D721Med (cell line): ENCODE results near the gene ASXL3.
A peak's percentile ranks its signal among the peaks of the same experiment; 100 is the strongest.

Experiments
- DNase-seq: peaks from one replicate; pipeline ENCODE4 v3.0.0; 2011; ENCODE audit warnings: low spot score; ENCODE audit not compliant: insufficient read length
- FAIRE-seq: peaks from 2 replicates; lab custom pipeline; 2011; peaks lifted over from hg19 to GRCh38; lab: Jason Lieb, UNC
- CTCF ChIP-seq: IDR thresholded peaks from 2 replicates; pipeline ENCODE4 v1.5.1; 2012; ENCODE audit warnings: mild to moderate bottlenecking, control low read depth; ENCODE audit not compliant: insufficient read depth; ENCODE audit errors: missing control alignments

ASXL3 gene

GRCh38 chr18:33710269-33710668 lies 132.2 kb downstream of the ASXL3 start:
- FAIRE-seq (peak; percentile 72), DNase-seq (no peak)
- no peak for TF ChIP-seq CTCF

DNA sequence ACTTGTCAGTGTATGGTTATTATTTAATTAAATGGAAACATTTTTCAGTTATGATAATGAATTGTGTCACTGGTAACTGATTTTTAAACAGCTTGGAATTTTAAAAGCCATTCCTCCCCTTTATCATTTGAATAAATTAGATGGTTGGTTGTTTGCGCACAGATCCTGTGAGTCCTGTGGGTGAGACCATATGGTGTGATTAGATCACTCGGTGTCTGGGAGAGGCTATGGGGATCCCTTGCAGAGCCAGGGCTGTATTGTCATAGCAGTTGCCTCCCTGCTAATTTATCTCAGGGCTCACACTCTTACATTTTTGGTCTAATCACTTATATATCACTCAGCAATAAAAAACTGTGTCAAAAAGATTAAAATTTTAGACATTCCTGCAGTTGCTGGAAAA lies 133.5 kb downstream of the ASXL3 start:
- FAIRE-seq (no peak), DNase-seq (peak; percentile 21)
- no peak for TF ChIP-seq CTCF

GRCh38 chr18:33712719-33713118 lies 134.7 kb downstream of the ASXL3 start:
- no peak for FAIRE-seq
- no peak for DNase-seq
- no peak for TF ChIP-seq CTCF

DNA sequence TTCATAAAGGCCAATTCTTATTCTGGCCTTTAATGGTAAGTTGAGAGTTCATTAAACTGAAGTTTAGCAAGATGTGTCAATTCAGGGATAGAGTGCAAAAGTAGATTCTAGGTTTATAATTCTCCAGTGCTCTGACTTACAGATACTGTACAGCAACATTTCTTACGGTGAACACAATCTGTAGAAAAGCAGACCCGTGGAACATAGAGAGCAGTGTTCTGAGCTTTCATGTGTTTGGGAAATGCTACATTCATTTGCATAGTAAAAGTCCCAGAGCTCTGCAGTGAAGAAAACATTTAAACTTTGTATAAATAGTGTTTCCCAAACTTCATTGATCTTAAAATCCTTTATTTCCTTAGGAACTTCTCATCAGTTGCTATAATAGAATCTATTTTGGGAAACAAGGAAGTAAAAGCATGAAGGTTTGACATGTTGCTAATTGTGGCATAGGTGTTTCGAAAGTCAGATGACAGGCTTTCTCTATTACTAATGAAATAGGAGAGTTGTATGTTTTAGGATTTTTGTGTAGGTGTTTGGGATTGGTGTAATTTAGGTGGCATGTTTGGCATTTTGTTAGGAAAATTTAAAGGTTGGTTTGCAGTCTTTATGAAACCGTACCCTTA lies 138.2 kb downstream of the ASXL3 start:
- FAIRE-seq (peak; percentile 16), DNase-seq (no peak)
- TF ChIP-seq CTCF, result no peak

GRCh38 chr18:33717339-33717738 lies 139.3 kb downstream of the ASXL3 start:
- TF ChIP-seq CTCF, result no peak
- FAIRE-seq (peak; percentile 48), DNase-seq (no peak)

DNA sequence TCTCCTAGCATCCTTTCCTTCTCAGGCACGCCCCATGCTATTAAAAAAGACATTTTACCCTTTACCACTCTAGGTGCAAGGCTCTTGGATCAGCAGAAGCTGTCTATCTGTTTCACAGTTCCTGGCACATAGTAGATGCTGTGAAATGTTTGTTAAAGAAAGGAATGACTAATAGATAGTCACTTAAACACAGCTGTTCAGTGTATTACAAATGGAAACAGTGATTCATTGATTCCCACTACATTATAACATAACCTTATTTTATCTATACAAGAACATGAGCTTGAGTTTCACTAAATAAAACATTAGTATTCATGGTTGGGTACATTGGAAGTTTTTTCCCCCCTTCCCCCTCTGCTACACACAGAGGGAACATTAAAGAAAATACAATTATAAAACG lies 142.1 kb downstream of the ASXL3 start:
- DNase-seq, result no peak
- FAIRE-seq, result no peak
- no peak for TF ChIP-seq CTCF

GRCh38 chr18:33729556-33729955 lies 151.5 kb downstream of the ASXL3 start:
- DNase-seq (no peak), FAIRE-seq (no peak)
- TF ChIP-seq CTCF, result no peak
